ENCODE measurements around the gene L1CAM.

L1CAM gene

DNA sequence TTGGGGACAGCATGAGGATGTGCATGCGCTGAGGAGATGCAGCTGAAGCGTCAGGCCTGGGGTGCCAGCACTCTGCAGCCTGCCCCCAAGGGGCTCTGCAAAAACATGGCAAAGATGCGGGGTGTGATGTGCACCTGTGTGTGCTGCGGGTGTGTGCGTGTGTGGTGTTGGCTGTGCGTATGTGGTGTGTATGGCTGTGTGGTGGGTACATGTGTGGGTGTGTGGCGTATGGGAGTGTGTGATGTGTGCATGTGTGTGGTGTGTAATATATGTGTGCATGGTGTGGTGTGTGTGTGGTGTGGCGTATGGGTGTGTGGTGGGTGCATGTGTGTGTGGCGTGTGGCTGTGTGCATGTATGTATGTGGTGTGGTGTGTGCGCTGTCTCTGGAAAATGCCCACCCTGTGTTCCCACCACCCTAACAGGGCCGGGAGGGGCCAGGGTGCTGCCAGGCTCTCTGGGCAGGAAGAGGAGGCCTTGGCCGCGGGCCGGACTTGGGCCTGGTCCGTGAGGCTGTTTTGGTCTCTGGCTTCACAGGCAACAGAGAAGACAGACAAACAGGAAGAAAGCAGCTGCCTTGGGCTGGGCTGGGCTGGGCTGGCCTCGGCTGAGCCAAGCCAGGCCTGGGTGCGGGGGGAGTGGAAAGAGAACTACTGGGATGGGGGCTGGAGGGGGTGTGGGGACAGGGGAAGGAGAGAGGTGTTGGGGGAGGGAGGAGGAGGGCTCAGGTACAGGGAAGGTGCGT is 17.4 kb upstream of the L1CAM start:
- no peak for DNase-seq

- no peak for DNase-seq
Measured at GRCh38 chrX:153902385-153902784, 16.4 kb upstream of the L1CAM start.

DNA sequence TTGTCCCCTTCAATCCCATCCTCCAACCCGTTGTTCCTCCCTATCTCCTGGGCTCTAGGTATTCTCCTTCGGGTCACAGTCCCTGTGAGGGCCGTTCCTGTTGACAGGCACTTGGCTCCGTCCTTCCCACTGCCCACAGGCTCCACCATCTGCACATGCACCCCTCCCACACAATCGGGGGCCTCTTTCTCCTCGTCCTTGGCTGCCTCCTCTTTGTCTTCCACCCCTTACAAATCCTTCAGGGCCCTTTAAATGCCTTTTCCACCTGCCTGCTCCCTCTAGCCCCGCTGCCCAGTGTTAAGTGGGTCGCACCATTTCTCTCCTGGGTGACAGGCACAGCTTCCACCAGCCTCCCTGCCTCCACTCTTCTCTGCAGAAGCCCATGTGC is 15.8 kb upstream of the L1CAM start:
- no peak for DNase-seq

- DNase-seq: peak; percentile 82
Measured at GRCh38 chrX:153900831-153901752, 15.1 kb upstream of the L1CAM start.

GRCh38 chrX:153897899-153898298 is 11.9 kb upstream of the L1CAM start:
- no peak for DNase-seq

GRCh38 chrX:153889123-153889522 is 3.1 kb upstream of the L1CAM start:
- no peak for DNase-seq

GRCh38 chrX:153888344-153888743 is 2.4 kb upstream of the L1CAM start:
- no peak for DNase-seq

DNA sequence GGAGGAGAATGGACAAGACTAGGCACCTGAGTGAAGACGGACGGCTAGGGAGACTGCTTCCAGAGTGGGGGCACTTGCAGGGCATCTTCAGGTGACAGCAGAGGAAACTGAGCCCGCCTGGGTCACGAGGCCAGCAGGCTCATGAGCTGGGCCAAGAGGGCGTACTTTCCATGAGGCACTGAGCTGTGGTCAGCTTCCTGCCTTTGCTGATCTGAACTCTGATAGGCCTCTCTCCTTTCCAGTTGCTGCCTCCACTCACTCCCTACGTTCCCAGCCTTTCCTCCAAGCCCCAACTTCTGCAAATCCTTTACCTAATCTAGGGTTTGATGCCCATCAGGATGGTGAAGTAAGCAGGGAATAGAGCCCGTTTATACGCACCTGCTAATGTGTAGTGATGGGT is 1.4 kb upstream of the L1CAM start:
- DNase-seq: no peak

GRCh38 chrX:153886915-153887314 is 942 bp upstream of the L1CAM start:
- DNase-seq: no peak

- no peak for DNase-seq
Measured at GRCh38 chrX:153885208-153885787, 675 bp downstream of the L1CAM start.

DNA sequence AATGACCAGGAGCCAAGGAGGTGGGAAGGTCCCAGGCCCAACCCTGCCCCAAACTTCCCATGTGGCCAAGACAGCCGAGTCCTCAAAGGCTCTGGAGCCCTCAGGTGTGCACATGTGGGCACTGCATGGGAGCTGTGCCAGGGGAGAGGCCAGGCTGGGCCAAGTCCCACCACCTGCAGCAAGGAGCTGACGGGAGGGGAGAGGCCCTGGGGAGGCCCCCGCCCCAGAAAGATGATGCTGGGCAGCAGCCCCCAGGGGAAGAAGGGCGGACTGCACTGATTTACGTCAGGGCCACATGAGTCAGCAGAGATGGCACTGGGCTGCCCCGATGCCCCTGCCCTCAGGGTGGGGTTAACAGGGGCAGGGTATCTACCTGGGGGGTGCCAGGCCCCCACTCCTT is 1.4 kb downstream of the L1CAM start:
- no peak for DNase-seq

- no peak for DNase-seq
Measured at GRCh38 chrX:153884136-153884535, 1.8 kb downstream of the L1CAM start.

DNA sequence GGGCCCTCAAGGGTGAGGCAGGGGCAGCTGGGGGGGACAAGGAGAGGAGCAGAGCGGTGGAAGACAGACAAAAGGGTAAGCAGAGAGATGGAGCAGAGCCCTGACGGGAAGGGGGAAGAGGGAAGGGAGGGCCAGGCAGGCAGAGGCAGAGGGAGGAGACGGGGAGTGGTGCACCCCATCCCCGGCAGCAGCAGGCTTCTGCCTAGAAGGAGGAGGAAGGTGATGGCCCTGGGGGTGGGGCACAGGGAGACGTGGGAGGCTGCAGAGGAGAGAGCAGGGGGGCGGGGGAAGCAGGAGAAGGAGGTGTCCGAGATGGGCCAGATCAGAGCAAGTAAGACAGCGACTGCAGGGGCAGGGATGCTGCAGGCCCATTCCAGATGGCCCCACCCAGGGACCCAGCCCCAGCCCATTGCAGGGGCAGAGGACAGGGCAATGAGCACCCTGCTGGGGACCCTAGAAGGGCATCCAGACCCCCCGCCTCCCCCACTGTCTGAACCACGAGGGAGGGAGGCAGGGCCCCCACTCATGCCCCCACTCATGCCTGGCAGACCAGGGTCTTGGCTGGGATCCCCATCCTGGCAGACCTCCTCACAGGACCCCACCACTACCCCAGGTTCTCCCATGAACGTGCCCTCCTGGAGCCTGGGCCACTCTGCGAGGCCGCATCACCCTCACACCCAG is 2.7 kb downstream of the L1CAM start:
- DNase-seq: no peak

GRCh38 chrX:153882557-153882956 is 3.4 kb downstream of the L1CAM start:
- DNase-seq: no peak

DNA sequence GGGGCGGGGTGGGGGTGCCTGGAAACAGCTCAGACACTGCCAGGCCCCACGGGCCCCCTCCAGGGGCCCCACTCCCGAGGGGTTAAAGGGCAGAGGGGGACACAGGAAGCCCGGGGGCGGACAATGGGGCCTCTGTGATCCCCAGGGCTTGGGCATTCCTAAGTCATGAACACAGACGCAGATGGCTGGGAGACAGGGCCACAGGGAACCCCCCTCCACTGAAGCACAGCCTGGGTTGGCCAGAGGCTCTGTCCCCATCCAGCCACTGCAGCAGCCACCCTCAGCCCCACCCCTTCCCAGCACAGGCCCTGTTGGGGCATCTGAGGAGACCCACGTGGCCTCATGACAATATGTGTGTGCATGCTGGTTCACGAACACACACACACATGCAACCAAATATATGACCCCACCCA is 3.9 kb downstream of the L1CAM start:
- no peak for DNase-seq

DNA sequence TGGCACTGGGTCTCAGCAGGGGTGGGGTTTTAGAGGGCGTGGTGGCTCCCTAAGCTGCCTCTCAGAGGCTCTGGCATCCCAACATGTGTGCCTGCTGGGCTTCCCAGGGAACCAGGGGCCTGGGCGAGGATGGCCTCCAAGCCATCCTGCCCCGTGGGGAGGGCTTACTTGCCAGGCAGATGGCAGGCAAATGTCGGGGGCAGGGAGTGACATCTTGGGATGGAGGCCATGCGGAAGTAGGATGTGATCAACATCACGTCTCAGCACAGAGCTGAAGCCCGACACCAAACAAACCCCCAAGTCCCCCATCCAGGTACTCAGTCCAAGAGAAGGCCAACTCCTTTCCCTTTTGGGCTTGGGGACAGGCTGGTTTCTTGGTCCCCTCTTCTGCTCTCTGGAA is 4.7 kb downstream of the L1CAM start:
- no peak for DNase-seq

GRCh38 chrX:153880440-153880815 is 5.5 kb downstream of the L1CAM start:
- no peak for DNase-seq

DNA sequence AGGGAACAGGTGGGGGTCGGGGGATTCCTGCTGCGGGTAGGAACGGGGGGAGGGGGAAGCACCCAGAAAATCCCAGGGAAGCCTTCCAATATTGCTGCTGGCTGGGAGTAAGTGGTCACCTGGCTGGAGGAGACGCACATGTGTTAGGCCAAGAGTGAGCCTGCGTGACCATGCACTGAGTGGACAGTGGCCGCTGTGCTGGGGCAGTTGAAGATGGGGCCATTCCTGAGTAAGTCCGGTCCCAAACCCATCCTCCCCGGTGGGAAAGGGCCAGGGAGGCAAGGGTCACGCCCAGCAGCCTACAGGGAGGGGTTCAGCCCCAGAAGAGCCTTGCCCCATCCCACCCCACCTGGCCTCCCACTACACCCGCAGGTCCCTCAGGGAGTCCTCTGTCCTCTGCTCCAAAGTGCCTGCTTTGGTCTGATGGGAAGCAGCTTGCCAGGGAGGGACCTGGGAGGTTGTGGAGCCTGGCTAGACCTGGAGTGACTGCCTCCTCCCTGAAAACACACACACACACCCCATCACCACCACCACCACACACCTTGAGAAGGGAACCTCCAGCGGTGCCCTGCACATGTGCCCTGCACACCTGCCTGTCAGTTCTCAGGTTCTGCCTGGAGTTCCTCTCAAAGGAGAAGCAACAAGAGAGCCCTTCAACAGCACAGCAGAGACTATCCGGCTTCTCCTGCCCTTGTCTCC is 6.1 kb downstream of the L1CAM start:
- DNase-seq: no peak

- DNase-seq: peak; percentile 64
Measured at GRCh38 chrX:153878969-153879653, 6.9 kb downstream of the L1CAM start.

DNA sequence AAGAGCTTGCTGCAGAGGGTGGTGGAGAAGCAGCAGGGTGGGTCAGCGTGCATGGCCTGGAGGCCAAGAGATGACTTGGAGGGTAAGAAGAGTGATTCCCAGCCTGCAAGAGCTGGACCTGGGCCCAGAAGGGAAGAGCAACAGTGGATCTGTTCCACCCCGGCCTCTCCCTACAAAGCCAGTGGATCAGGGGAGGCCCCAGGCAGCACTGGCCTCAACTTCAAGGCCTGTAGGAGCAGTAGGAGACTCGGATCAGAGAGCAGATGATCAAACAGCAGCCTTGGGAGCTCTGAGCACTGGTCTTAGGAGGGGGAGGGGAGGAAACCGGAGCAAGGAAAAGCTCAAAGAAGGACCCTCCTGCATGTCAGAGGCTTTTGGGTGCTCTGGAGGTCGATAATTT is 7.6 kb downstream of the L1CAM start:
- no peak for DNase-seq

DNA sequence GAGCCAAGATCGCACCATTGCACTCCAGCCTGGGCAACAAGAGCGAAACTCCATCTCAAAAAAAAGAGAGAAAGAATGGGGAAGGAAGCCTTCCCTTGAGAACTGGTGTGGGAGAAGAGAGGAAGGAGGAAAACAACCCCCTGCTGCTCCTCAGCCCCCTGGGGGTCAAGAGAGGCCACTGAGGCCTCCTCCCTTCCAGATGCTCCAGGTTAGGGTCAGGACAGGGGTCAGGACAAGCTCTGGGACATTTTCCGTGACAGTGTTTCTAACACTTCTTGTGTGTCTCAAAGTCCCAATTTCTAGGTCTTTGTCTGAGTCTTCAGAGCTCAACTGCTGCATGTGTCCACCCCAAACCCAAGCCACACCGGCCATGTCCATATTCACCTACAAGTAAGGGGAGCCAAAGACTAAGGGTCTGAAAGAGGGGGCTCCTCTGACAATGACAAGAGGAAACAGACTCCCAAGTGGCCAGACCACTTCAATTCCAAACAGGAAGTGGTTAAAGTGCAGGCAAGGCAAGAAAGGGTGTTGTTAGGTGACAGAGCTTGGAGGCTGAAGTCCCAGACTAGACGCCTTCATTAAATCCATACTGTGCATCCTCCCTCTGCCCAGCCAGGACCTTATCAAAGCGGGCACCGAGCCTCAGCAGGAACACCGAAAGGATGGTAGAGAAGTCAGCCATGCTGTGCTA is 8.3 kb downstream of the L1CAM start:
- DNase-seq: no peak

Measured in activated effector memory CD4-positive, alpha-beta T cell treated with anti-CD3 and anti-CD28 coated beads, Interleukin-2, amount 50 U/mL, for 16 hours (primary cell).